H1 (cell line): Measurements from ENCODE around the gene GSTM2. TPM values are rescaled to one million over a fixed set of nuclear protein-coding genes. Genes with fewer than 3 reads are reported as not detected.

Experiments
- CTCF ChIA-PET: fragments of 300-600 bp; sonication (Branson Sonifier 250); formaldehyde crosslinking; loops from one replicate; lab custom pipeline; 2021; ENCODE audit not compliant: partially characterized antibody; lab: Charles Lee
- POLR2A ChIA-PET: fragments of 300-600 bp; sonication (Branson Sonifier 250); formaldehyde crosslinking; loops from one replicate; lab custom pipeline; 2021; ENCODE audit warnings: inconsistent platforms; ENCODE audit not compliant: partially characterized antibody; lab: Charles Lee
- DNase-seq, 2 experiments: peaks; one replicate each; pipeline versions ENCODE4 v3.0.0 to v3.0.0-alpha.2; 2010 to 2022; ENCODE audit warnings: low spot score in 2 of 2, low read depth in 1 of 2, mixed read lengths in 1 of 2
- FAIRE-seq: peaks from 2 replicates; lab custom pipeline; 2011; peaks lifted over from hg19 to GRCh38; lab: Jason Lieb, UNC
- H2AFZ ChIP-seq: 2 replicates; pipeline ENCODE4 v1.8.1; 2012; ENCODE audit warnings: low read length, inconsistent platforms
- H2AK5ac ChIP-seq: 2 replicates; pipeline ENCODE4 v1.6.1; 2013; ENCODE audit warnings: low read depth, low read length
- H2BK120ac ChIP-seq: replicated peaks from 2 replicates; pipeline ENCODE3; 2013; ENCODE audit warnings: low read depth, low read length, inconsistent platforms
- H2BK12ac ChIP-seq: 2 replicates; pipeline ENCODE4 v1.6.1; 2013; ENCODE audit warnings: low read depth, low read length
- H2BK15ac ChIP-seq: 2 replicates; pipeline ENCODE4 v1.6.1; 2013; ENCODE audit warnings: low read length
- H2BK20ac ChIP-seq: 2 replicates; pipeline ENCODE4 v1.6.1; 2013; ENCODE audit warnings: low read length
- H2BK5ac ChIP-seq: 2 replicates; pipeline ENCODE4 v1.6.1; 2013; ENCODE audit warnings: low read depth, low read length
- H3K14ac ChIP-seq: 2 replicates; pipeline ENCODE4 v1.6.1; 2013; ENCODE audit warnings: inconsistent platforms; ENCODE audit not compliant: insufficient read length
- H3K18ac ChIP-seq: 2 replicates; pipeline ENCODE4 v1.6.1; 2013; ENCODE audit warnings: low read length; ENCODE audit errors: extremely low read depth
- H3K23ac ChIP-seq: 2 replicates; pipeline ENCODE4 v1.6.1; 2013; ENCODE audit warnings: inconsistent platforms; ENCODE audit not compliant: insufficient read length
- H3K23me2 ChIP-seq: 2 replicates; pipeline ENCODE4 v1.6.1; 2013; ENCODE audit warnings: low read depth, low read length
- H3K27ac ChIP-seq: 2 replicates; pipeline ENCODE4 v1.6.1; 2011; ENCODE audit warnings: low read depth, low read length, inconsistent platforms
- H3K27me3 ChIP-seq, 4 experiments: replicated peaks in 1 of 4; 1 replicate in 1 of 4; 2 replicates in 3 of 4; pipeline versions ENCODE4 v1.6.1 to v1.8.1; 2011 to 2013; ENCODE audit warnings: low read length in 3 of 4, mild to moderate bottlenecking in 3 of 4, inconsistent platforms in 2 of 4, mixed read lengths in 2 of 4, moderate library complexity in 1 of 4; ENCODE audit not compliant: control insufficient read depth in 3 of 4, insufficient read depth in 3 of 4; ENCODE audit errors: extremely low read depth in 1 of 4
- H3K36me3 ChIP-seq, 4 experiments: 2 replicates each; pipeline versions ENCODE4 v1.6.1 to v1.8.1; 2011 to 2013; ENCODE audit warnings: mild to moderate bottlenecking in 4 of 4, low read length in 3 of 4, moderate library complexity in 2 of 4, control low read depth in 1 of 4, inconsistent platforms in 1 of 4; ENCODE audit not compliant: insufficient read depth in 4 of 4, control insufficient read depth in 2 of 4
- H3K4ac ChIP-seq: replicated peaks from 2 replicates; pipeline ENCODE3; 2013; ENCODE audit warnings: low read length, low read depth, mixed read lengths, inconsistent platforms; ENCODE audit not compliant: insufficient read length
- H3K4me1 ChIP-seq, 4 experiments: replicated peaks in 1 of 4; 1 replicate in 1 of 4; 2 replicates in 3 of 4; pipeline versions ENCODE4 v1.6.1 to v1.8.1; 2011 to 2013; ENCODE audit warnings: low read length in 3 of 4, inconsistent platforms in 2 of 4, mixed read lengths in 1 of 4; ENCODE audit not compliant: insufficient read depth in 4 of 4, control insufficient read depth in 3 of 4
- H3K4me2 ChIP-seq, 2 experiments: 2 replicates each; pipeline versions ENCODE4 v1.6.1 to v1.8.1; 2011 to 2013; ENCODE audit warnings: low read depth in 2 of 2, low read length in 2 of 2, control low read depth in 1 of 2, inconsistent platforms in 1 of 2, mild to moderate bottlenecking in 1 of 2; ENCODE audit not compliant: insufficient read depth in 1 of 2
- H3K4me3 ChIP-seq, 4 experiments: fragments of 200-600, 300-600 bp in 1 of 4; sonication (generic), shearing (Covaris generic), sonication (Bioruptor Twin) in 1 of 4; 2 replicates each; pipeline versions ENCODE4 v1.5.1 to v1.8.1; 2011 to 2016; ENCODE audit warnings: low read length in 4 of 4, low read depth in 3 of 4, control low read depth in 2 of 4, inconsistent platforms in 2 of 4, mild to moderate bottlenecking in 2 of 4, mixed read lengths in 1 of 4, moderate library complexity in 1 of 4; ENCODE audit not compliant: insufficient read depth in 2 of 4; ENCODE audit errors: extremely low read depth in 1 of 4
- H3K56ac ChIP-seq: replicated peaks from 2 replicates; pipeline ENCODE3; 2013; ENCODE audit warnings: low read depth, mild to moderate bottlenecking, mixed read lengths, low read length, inconsistent platforms; ENCODE audit not compliant: insufficient read length
- H3K79me1 ChIP-seq: 2 replicates; pipeline ENCODE4 v1.6.1; 2013; ENCODE audit warnings: low read depth, low read length, control low read depth
- H3K79me2 ChIP-seq, 2 experiments: 2 replicates each; pipeline versions ENCODE4 v1.6.1 to v1.8.1; 2012 to 2013; ENCODE audit warnings: low read length in 2 of 2, mild to moderate bottlenecking in 2 of 2, inconsistent platforms in 1 of 2; ENCODE audit not compliant: insufficient read depth in 2 of 2, control insufficient read depth in 1 of 2
- H3K9ac ChIP-seq, 4 experiments: replicated peaks in 1 of 4; 1 replicate in 1 of 4; 2 replicates in 3 of 4; pipeline versions ENCODE4 v1.6.1 to v1.8.1; 2011 to 2013; ENCODE audit warnings: low read depth in 3 of 4, low read length in 3 of 4, control low read depth in 2 of 4, mild to moderate bottlenecking in 2 of 4, moderate library complexity in 2 of 4, inconsistent platforms in 1 of 4; ENCODE audit errors: extremely low read depth in 1 of 4
- H3K9me3 ChIP-seq, 2 experiments: 2 replicates each; pipeline versions ENCODE4 v1.6.1 to v1.8.1; 2012 to 2013; ENCODE audit warnings: mild to moderate bottlenecking in 2 of 2, moderate library complexity in 2 of 2, control low read depth in 1 of 2, inconsistent platforms in 1 of 2, low read depth in 1 of 2, low read length in 1 of 2, mixed read lengths in 1 of 2; ENCODE audit not compliant: insufficient read depth in 2 of 2
- H4K20me1 ChIP-seq, 2 experiments: replicated peaks in 1 of 2; 2 replicates each; pipeline versions ENCODE3 to v1.8.1; 2011 to 2013; ENCODE audit warnings: inconsistent platforms in 2 of 2, low read length in 2 of 2, mild to moderate bottlenecking in 1 of 2; ENCODE audit not compliant: insufficient read depth in 2 of 2, control insufficient read depth in 1 of 2
- H4K5ac ChIP-seq: 2 replicates; pipeline ENCODE4 v1.6.1; 2013; ENCODE audit warnings: low read length, low read depth, mixed read lengths, inconsistent platforms; ENCODE audit not compliant: insufficient read length
- H4K8ac ChIP-seq: 2 replicates; pipeline ENCODE4 v1.8.0; 2013; ENCODE audit warnings: mild to moderate bottlenecking, moderate library complexity, low read length, inconsistent platforms; ENCODE audit not compliant: insufficient read depth; ENCODE audit errors: extremely low read depth
- H4K91ac ChIP-seq: replicated peaks from 2 replicates; pipeline ENCODE3; 2013; ENCODE audit warnings: low read length, mixed read lengths, inconsistent platforms; ENCODE audit not compliant: insufficient read length
- PHF8 ChIP-seq: fragments of 200-600 bp; sonication (generic); conservative IDR thresholded peaks from 2 replicates; pipeline ENCODE4 v1.7.1; 2012; ENCODE audit warnings: low read depth, mild to moderate bottlenecking, inconsistent platforms, low read length, moderate library complexity
- WGBS, 2 experiments: shearing (Covaris generic) in 1 of 2; methylation state at CpG; one replicate each; pipeline versions ENCODE4 v1.1.6 to v1.1.7; 2013 to 2015; ENCODE audit warnings: low lambda C conversion rate in 2 of 2, mixed read lengths in 2 of 2, inconsistent platforms in 1 of 2, low coverage in 1 of 2, missing lambda C conversion rate in 1 of 2; ENCODE audit not compliant: insufficient replicate concordance in 2 of 2, insufficient coverage in 1 of 2, insufficient read length in 1 of 2; ENCODE audit errors: extremely low coverage in 1 of 2, missing lambda C conversion rate in 1 of 2; 5-methylcytosine and 5-hydroxymethylcytosine counted together
- polyA plus RNA-seq, 7 experiments: library from polyadenylated mRNA; depleted of rRNA in 3 of 7; stranded (reverse) in 5 of 7; unstranded in 2 of 7; fragments of >200 nt in 5 of 7; fragments of 200-250 nt in 2 of 7; gene quantifications; 1 replicate in 5 of 7; 2 replicates in 1 of 7; 4 replicates in 1 of 7; pipeline versions ENCODE4 v1.2.1 to v1.2.3, GENCODE V29; 2011 to 2013; ENCODE audit warnings: missing spikeins in 2 of 7, mixed read lengths in 2 of 7
- total RNA-seq: library from RNA; stranded (reverse); fragmentation: NEBNext Ultra II Directional; extraction: Animal tissue kit (Norgen Biotek cat#: 25700); gene quantifications from 2 replicates; pipeline ENCODE4 v1.2.1, GENCODE V29; 2021

Gene GSTM2
- total and polyA plus RNA-seq, 2 of the 8 experiments (the other 6 are each of a cell fraction or from before 2014, with no cell fraction given): 9.6 to 23.1 TPM

DNA sequence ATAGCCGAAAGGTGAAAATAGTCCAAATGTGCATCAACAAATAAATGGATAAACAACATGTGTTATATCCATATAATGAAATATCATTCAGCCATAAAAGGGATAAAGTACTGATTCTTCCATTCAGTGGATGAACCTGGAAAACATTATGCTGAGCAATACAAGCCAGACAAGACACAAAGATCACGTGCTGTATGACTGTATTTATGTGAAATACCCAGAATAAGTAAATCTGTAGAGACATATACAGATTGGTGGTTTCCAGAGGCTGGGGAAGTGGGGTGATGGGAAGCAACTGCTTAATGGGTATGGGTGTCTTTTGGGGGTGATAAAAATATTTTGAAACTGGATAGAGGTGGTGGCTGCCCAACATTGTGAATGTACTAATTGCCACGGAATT is 25.2 kb upstream of the GSTM2 start:
- Histone ChIP-seq H2AK5ac (no peak overlapping the region), H4K20me1 (no peaks in the 10 kb centered on the region), H4K91ac (no peak overlapping the region), H3K4me3 (no peak overlapping the region), H3K36me3 (no peaks in the 10 kb centered on the region), H3K27ac (no peak overlapping the region), H3K79me1 (no peaks in the 10 kb centered on the region), H2BK12ac (no peak overlapping the region), H3K23ac (no peak overlapping the region), H3K4me1 (no peaks in the 10 kb centered on the region; a peak in 1 of 7 replicates), H3K14ac (no peak overlapping the region), H3K79me2 (no peaks in the 10 kb centered on the region), H2BK5ac (no peak overlapping the region), H2BK20ac (no peak overlapping the region), H3K23me2 (no peaks in the 10 kb centered on the region), H4K8ac (no peak overlapping the region), H3K4me2 (no peak overlapping the region), H2AFZ (no peak overlapping the region), H3K27me3 (no peaks in the 10 kb centered on the region; a peak in 2 of 7 replicates), H4K5ac (no peak overlapping the region), H3K9ac (no peak overlapping the region), H3K4ac (no peak overlapping the region), H2BK120ac (no peak overlapping the region), H3K18ac (no peak overlapping the region), H2BK15ac (no peak overlapping the region), H3K56ac (no peak overlapping the region), H3K9me3 (no peaks in the 10 kb centered on the region)
- WGBS, 2 experiments: 62% methylated on average over 3 of the region's 3 CpGs; no CpG with 5 or more reads in 1 of the 2 experiments
- ChIA-PET POLR2A (interaction anchor here (0.7 kb wide), 1 partner anchor 9 kb away, joined by 6 read pairs; no protein-coding TSS in a partner anchor), CTCF (interaction anchor here (0.6 to 10.7 kb wide), 18 partner anchors 11 to 364 kb away, joined by 3 to 293 read pairs (median 4); partner anchors contain the start of genes AHCYL1, GSTM1 and GSTM4)
- FAIRE-seq (no peak), DNase-seq (no peak)
- TF ChIP-seq PHF8: no peak
